Measurements from ENCODE around the gene CARS2.

CARS2 gene

DNA sequence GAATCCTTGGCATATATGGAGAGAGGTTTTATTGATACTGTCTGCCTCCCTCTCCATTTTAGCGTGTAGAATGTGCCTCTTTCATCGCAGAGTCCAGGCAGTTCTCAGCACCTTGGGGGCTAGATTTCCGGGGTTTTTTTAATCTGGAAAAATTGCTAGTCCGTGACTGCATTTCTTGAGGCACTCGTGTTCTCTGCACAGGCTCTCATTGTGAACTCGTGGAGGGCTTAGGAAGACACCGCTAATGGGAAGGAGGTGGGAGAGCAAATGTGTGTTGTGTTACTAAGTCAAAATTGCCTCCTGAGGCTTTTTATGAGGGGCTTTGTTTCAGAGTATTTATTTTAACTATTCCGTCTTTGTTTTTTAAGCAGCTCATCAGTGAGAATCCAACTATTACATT lies 17.7 kb upstream of the CARS2 start:
- no peak for DNase-seq (ENCODE audit: low read depth, low spot score)
- no peak for TF ChIP-seq POLR2AphosphoS5 (IDR thresholded peaks at IDR 0.05; ENCODE audit: borderline replicate concordance, low read depth, low read length)
- no peaks in the 10 kb centered on the region for H3K9me3 ChIP-seq (ENCODE audit: low read depth, low read length)
- H3K9ac ChIP-seq (ENCODE audit: insufficient read length) = no peak overlapping the region
- peak overlapping the region; percentile 17; the same call in 1 of the 2 replicates for H3K27ac ChIP-seq
- H3K36me3 ChIP-seq (ENCODE audit: insufficient read depth, low read length) = peaks cover 11% of the 10 kb centered on the region
- no peak overlapping the region for H3K4me3 ChIP-seq

DNA sequence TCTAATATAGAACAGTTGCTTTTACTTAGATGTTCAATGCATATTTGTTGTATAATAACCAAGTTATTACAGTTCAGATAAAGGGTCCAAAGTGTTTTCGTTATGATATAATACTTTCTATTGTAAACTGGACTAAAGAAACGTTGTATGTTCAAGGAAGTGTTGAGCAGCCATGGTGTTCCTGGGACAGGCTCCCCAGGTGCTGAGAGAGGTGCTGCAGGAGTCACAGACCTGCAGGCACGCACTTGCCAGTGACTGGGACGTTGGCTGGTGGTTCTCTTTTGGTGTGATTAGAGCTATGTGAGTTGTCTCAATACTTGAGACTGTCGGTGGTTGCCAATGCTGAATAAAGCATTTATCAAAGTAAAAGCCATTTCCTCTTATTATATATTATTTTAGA lies 17.1 kb upstream of the CARS2 start:
- Histone ChIP-seq H3K4me3 (no peak overlapping the region), H3K27ac (no peak overlapping the region), H3K36me3 (ENCODE audit: insufficient read depth, low read length) (peaks cover 11% of the 10 kb centered on the region), H3K9me3 (ENCODE audit: low read depth, low read length) (no peaks in the 10 kb centered on the region), H3K9ac (ENCODE audit: insufficient read length) (no peak overlapping the region)
- TF ChIP-seq EZH2 (IDR thresholded peaks at IDR 0.05) = no peak
- no peak for TF ChIP-seq FOXP2 (optimal IDR thresholded peaks at IDR 0.05; ENCODE audit: control extremely low read depth, extremely low read length, insufficient read depth)
- no peak for TF ChIP-seq POLR2AphosphoS5 (IDR thresholded peaks at IDR 0.05; ENCODE audit: borderline replicate concordance, low read depth, low read length)
- DNase-seq (ENCODE audit: low read depth, low spot score) = no peak

DNA sequence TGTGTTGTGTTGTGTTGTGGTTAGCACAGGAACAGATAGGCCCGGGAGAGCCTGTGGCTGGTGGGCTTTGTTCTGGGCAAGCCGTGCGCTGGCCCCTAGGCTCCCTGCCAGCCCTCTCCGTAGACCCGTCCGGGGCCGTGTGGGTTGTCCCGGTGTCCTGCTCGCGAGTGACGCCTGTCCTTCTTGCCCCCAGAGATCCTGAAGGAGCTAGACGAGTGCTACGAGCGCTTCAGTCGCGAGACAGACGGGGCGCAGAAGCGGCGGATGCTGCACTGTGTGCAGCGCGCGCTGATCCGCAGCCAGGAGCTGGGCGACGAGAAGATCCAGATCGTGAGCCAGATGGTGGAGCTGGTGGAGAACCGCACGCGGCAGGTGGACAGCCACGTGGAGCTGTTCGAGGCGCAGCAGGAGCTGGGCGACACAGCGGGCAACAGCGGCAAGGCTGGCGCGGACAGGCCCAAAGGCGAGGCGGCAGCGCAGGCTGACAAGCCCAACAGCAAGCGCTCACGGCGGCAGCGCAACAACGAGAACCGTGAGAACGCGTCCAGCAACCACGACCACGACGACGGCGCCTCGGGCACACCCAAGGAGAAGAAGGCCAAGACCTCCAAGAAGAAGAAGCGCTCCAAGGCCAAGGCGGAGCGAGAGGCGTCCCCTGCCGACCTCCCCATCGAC lies 13.3 kb upstream of the CARS2 start:
- no peak overlapping the region for H3K27ac ChIP-seq
- no peaks in the 10 kb centered on the region for H3K9me3 ChIP-seq (ENCODE audit: low read depth, low read length)
- H3K36me3 ChIP-seq (ENCODE audit: insufficient read depth, low read length) = peaks cover 11% of the 10 kb centered on the region
- DNase-seq (ENCODE audit: low read depth, low spot score) = no peak
- no peak overlapping the region for H3K9ac ChIP-seq (ENCODE audit: insufficient read length)
- no peak for TF ChIP-seq EZH2 (IDR thresholded peaks at IDR 0.05)
- no peak for TF ChIP-seq FOXP2 (optimal IDR thresholded peaks at IDR 0.05; ENCODE audit: control extremely low read depth, extremely low read length, insufficient read depth)
- TF ChIP-seq POLR2AphosphoS5 (IDR thresholded peaks at IDR 0.05; ENCODE audit: borderline replicate concordance, low read depth, low read length) = no peak
- no peak overlapping the region for H3K4me3 ChIP-seq

DNA sequence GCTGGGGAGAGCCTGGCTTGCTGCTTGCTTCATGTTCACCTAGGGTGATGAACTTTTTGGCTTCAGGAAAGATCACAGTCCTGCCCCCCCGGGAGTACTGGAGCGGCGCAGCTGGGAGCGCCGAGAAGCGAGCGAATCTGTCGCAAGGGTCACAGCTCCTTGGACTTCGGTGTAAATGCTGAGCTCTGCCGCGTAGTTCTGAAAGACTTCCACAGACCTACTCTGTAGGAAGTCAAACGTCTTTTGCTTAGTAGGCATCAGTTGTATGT lies 10.3 kb upstream of the CARS2 start:
- H3K9ac ChIP-seq (ENCODE audit: insufficient read length) = peak overlapping the region; percentile 91
- DNase-seq (ENCODE audit: low read depth, low spot score) = no peak
- no peak for TF ChIP-seq FOXP2 (optimal IDR thresholded peaks at IDR 0.05; ENCODE audit: control extremely low read depth, extremely low read length, insufficient read depth)
- TF ChIP-seq EZH2 (IDR thresholded peaks at IDR 0.05) = no peak
- TF ChIP-seq POLR2AphosphoS5 (IDR thresholded peaks at IDR 0.05; ENCODE audit: borderline replicate concordance, low read depth, low read length) = no peak
- H3K4me3 ChIP-seq = peak overlapping the region; percentile 93
- H3K9me3 ChIP-seq (ENCODE audit: low read depth, low read length) = no peaks in the 10 kb centered on the region
- peaks cover 11% of the 10 kb centered on the region for H3K36me3 ChIP-seq (ENCODE audit: insufficient read depth, low read length)
- no peak overlapping the region for H3K27ac ChIP-seq

DNA sequence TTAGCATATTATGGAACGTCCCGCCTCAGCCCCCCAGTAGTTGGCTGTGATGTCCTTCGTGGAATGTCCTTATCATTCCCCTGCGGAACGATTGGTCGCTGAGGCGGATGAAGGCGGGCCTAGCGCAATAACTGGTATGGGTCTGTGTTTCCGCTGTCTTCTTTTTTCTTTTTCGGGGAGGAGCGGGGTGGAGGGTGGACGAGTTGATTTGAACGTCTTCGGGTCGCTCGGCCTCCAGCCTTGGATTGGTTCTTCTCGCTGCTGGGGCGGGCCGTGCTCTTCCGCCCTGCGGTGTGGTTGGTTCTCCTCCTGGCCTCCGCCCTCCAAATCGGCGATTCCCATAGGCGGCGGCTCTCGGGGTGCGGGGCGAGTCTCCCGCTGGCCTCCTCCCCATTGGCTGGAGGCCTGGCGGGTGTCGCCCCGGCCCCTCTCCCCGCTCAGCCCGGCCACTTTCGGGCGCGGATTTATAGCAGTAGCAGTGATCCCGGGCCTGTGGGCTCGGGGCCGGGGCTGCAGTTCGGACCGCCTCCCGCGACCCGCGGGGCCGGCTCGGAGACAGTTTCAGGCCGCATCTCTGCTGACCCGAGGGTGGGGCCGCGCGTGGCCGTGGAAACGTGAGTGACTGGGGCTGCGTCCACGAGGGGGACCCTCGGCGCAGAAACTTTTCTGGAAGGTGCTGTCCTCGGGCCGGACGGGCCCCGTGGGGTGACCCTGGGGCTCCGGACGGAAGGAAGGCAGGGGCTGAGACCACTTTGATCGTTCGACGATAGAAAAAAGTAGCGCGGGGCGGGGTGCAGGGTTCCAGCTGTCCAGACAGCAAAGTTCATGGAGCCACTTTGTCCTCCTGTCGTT lies 9.7 kb upstream of the CARS2 start:
- peak; percentile 97 for DNase-seq (ENCODE audit: low read depth, low spot score)
- Histone ChIP-seq H3K36me3 (ENCODE audit: insufficient read depth, low read length) (peaks cover 8% of the 10 kb centered on the region), H3K4me3 (peak overlapping the region; percentile 95), H3K9me3 (ENCODE audit: low read depth, low read length) (no peaks in the 10 kb centered on the region), H3K9ac (ENCODE audit: insufficient read length) (peak overlapping the region; percentile 91), H3K27ac (no peak overlapping the region)
- no peak; the same call in none of the 2 replicates for TF ChIP-seq POLR2AphosphoS5 (IDR thresholded peaks at IDR 0.05; ENCODE audit: borderline replicate concordance, low read depth, low read length)
- TF ChIP-seq FOXP2 (optimal IDR thresholded peaks at IDR 0.05; ENCODE audit: control extremely low read depth, extremely low read length, insufficient read depth) = no peak
- TF ChIP-seq EZH2 (IDR thresholded peaks at IDR 0.05) = no peak

DNA sequence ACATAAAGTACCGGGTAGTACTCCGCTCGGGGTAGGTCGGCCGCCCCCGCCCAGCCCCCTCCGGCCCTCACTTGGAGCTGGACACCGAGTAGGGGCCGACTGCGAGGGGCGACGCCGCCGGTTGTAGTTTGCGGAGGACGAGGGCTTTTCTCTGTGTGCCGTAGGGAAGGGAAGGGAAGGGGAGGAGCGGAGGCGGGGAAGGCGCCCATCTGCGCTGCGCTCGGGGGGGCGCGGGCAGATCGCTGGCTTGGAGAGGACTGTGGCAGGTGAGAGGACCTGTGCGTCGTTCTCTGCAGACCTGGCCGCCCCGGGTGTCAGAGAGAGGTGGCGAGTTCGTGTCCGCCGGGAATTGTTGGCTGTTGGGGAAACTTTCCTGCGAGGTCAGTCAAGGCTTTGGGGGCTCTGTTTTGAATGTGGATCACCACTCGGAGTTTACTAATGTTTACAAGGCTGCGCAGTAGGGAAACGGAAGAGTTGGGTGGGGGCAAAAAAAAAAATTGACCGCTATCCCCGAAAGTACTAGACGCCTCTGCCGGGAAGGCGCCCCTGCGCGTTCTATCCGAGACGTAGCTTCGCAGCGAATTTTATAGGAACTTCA lies 9.0 kb upstream of the CARS2 start:
- Histone ChIP-seq H3K9ac (ENCODE audit: insufficient read length) (peak overlapping the region; percentile 77), H3K4me3 (peak overlapping the region; percentile 95), H3K36me3 (ENCODE audit: insufficient read depth, low read length) (peaks cover 8% of the 10 kb centered on the region), H3K27ac (peak overlapping the region; percentile 79; the same call in 1 of the 2 replicates), H3K9me3 (ENCODE audit: low read depth, low read length) (no peaks in the 10 kb centered on the region)
- no peak for DNase-seq (ENCODE audit: low read depth, low spot score)
- TF ChIP-seq POLR2AphosphoS5 (IDR thresholded peaks at IDR 0.05; ENCODE audit: borderline replicate concordance, low read depth, low read length) (peak; percentile 100), FOXP2 (optimal IDR thresholded peaks at IDR 0.05; ENCODE audit: control extremely low read depth, extremely low read length, insufficient read depth) (no peak), EZH2 (IDR thresholded peaks at IDR 0.05) (no peak)

DNA sequence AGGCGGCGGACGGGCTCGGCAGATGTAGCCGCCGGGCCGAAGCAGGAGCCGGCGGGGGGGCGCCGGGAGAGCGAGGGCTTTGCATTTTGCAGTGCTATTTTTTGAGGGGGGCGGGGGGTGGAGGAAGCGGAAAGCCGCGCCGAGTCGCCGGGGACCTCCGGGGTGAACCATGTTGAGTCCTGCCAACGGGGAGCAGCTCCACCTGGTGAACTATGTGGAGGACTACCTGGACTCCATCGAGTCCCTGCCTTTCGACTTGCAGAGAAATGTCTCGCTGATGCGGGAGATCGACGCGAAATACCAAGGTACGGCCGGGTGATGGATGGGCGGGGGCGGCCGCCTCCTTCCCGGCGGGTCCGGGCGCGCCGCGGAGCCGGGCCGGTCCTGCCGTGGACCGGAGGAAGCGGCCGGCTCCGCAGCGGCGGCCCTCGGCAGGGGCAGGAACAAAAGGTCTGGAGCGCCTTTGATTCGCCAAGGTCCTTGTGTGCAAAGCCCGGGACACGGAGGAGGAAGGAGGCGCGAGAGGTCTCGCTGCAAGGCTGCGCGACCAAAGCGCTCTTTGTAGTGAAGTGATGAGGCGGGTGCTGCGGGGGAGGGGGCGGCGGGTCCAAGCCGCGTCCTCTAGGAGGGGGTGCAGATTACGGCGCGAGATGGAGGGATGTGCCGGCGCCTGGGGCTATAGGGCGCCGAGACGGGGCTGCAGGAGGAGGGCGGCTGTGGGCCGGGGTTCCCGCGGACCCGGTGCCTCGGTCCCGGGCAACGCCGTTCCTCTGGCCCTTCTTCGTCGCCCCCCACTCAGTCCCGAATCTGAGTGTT lies 8.3 kb upstream of the CARS2 start:
- Histone ChIP-seq H3K27ac (peak overlapping the region; percentile 79; the same call in 1 of the 2 replicates), H3K9ac (ENCODE audit: insufficient read length) (peak overlapping the region; percentile 77), H3K4me3 (peak overlapping the region; percentile 95), H3K9me3 (ENCODE audit: low read depth, low read length) (no peaks in the 10 kb centered on the region), H3K36me3 (ENCODE audit: insufficient read depth, low read length) (peaks cover under 1% of the 10 kb centered on the region; the same call in 1 of the 2 replicates)
- no peak for DNase-seq (ENCODE audit: low read depth, low spot score)
- TF ChIP-seq POLR2AphosphoS5 (IDR thresholded peaks at IDR 0.05; ENCODE audit: borderline replicate concordance, low read depth, low read length) (no peak), FOXP2 (optimal IDR thresholded peaks at IDR 0.05; ENCODE audit: control extremely low read depth, extremely low read length, insufficient read depth) (no peak), EZH2 (IDR thresholded peaks at IDR 0.05) (no peak)

DNA sequence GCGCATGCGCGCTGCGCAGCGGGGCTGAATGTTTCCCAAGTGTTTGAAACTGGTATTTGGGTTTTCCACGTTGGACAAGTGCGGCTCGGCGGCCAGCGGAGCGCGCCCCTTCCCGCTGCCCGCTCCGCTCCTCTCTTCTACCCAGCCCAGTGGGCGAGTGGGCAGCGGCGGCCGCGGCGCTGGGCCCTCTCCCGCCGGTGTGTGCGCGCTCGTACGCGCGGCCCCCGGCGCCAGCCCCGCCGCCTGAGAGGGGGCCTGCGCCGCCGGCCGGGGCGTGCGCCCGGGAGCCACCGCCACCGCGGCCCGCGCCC lies 7.7 kb upstream of the CARS2 start, which contains the start of gene ING1:
Gene ING1 (plus strand): TSS at position 59 of the 311 bp plus-strand sequence. CDS start 450 bp downstream, outside the sequence.
- DNase-seq (ENCODE audit: low read depth, low spot score) = no peak
- Histone ChIP-seq H3K27ac (peak within 1 kb of the TSS; percentile 97), H3K9ac (ENCODE audit: insufficient read length) (peak within 1 kb of the TSS; percentile 99), H3K4me3 (peak within 1 kb of the TSS; percentile 95), H3K36me3 (ENCODE audit: insufficient read depth, low read length) (no peaks in the 10 kb centered on the region), H3K9me3 (ENCODE audit: low read depth, low read length) (no peaks in the 10 kb centered on the region)
- TF ChIP-seq POLR2AphosphoS5 (IDR thresholded peaks at IDR 0.05; ENCODE audit: borderline replicate concordance, low read depth, low read length) = no peak
- no peak for TF ChIP-seq EZH2 (IDR thresholded peaks at IDR 0.05)
- TF ChIP-seq FOXP2 (optimal IDR thresholded peaks at IDR 0.05; ENCODE audit: control extremely low read depth, extremely low read length, insufficient read depth) = no peak

All from SK-N-MC (cell line).